ENCODE results near the gene MTMR10. TPM values are rescaled to one million over a fixed set of nuclear protein-coding genes. Genes with fewer than 3 reads are reported as not detected.
A peak's percentile ranks its signal among the peaks of the same experiment; 100 is the strongest.

Gene MTMR10
- total RNA-seq, 1 experiment from 2014 or later: 19.5 TPM

- no peaks in the 10 kb centered on the region for H3K27me3 ChIP-seq (ENCODE audit: control insufficient read depth, insufficient read depth, low read length)
- no peaks in the 10 kb centered on the region; the same call in 1 of the 2 replicates for H3K36me3 ChIP-seq (ENCODE audit: control insufficient read depth, insufficient read depth, low read length)
- DNase-seq (ENCODE audit: low read depth, low spot score) (no peak), ATAC-seq (no peak)
- H3K4me3 ChIP-seq (ENCODE audit: low read depth in 2 of 2, low read length in 2 of 2): peak overlapping the region; percentile 74 to 90; a peak in 3 of 4 replicates
- CTCF ChIA-PET: no interaction called here
- intact Hi-C loops (cut with micrococcal nuclease; ENCODE audit: unreplicated experiment) (loop anchor here (5.0 kb wide), 1 partner anchor 137 kb away; no protein-coding TSS in a partner anchor), in situ Hi-C loops (cut with HindIII; ENCODE audit: low pct_unique_long_range_greater_than_20kb, low sequenced_read_pairs) (no loop called here)
- TF ChIP-seq REST (IDR thresholded peaks at IDR 0.05; ENCODE audit: insufficient read depth in 1 of 2, low read depth in 2 of 2, low read length in 1 of 2) (no peak), CTCF (IDR thresholded peaks at IDR 0.05) (no peak; the same call in 1 of the 2 replicates), POLR2AphosphoS5 (IDR thresholded peaks at IDR 0.05; ENCODE audit: low read depth, low read length) (no peak), SIN3A (IDR thresholded peaks at IDR 0.05; ENCODE audit: borderline replicate concordance, insufficient read depth, low read depth, low read length) (no peak), TCF7L2 (IDR thresholded peaks at IDR 0.05; ENCODE audit: low read depth, low read length) (no peak)
- BruUV-seq (replicated peaks): TSS peak; percentile 82
- peak overlapping the region; percentile 6; the same call in 1 of the 2 replicates for H3K27ac ChIP-seq (ENCODE audit: low read length)
- H3K4me1 ChIP-seq (ENCODE audit: control insufficient read depth, insufficient read depth, low read length): peaks cover 11% of the 10 kb centered on the region; the same call in 1 of the 2 replicates
- no peaks in the 10 kb centered on the region for H3K9me3 ChIP-seq (ENCODE audit: control insufficient read depth, insufficient read depth, low read depth, low read length)
- POLR2A ChIA-PET: interaction anchor here (0.7 kb wide), 1 partner anchor 24 kb away, joined by 3 read pairs; no protein-coding TSS in a partner anchor
Observed at GRCh38 chr15:30990036-30990435, 1.4 kb downstream of the MTMR10 start.

GRCh38 chr15:30985081-30985531 lies 6.3 kb downstream of the MTMR10 start:
- no TSS peak for BruUV-seq (replicated peaks)
- in situ Hi-C loops (cut with HindIII; ENCODE audit: low pct_unique_long_range_greater_than_20kb, low sequenced_read_pairs): no loop called here

More at GRCh38 chr15:30985081-30985531, 6.3 kb downstream of the MTMR10 start:
- no peak for ATAC-seq
- no peak overlapping the region for H3K27ac ChIP-seq (ENCODE audit: low read length)
- no peak overlapping the region for H3K4me3 ChIP-seq (ENCODE audit: low read depth in 2 of 2, low read length in 2 of 2)
- intact Hi-C loops (cut with micrococcal nuclease; ENCODE audit: unreplicated experiment): no loop called here
- H3K9me3 ChIP-seq (ENCODE audit: control insufficient read depth, insufficient read depth, low read depth, low read length): no peaks in the 10 kb centered on the region
- no peak for TF ChIP-seq POLR2AphosphoS5 (IDR thresholded peaks at IDR 0.05; ENCODE audit: low read depth, low read length)
- no peak for TF ChIP-seq TCF7L2 (IDR thresholded peaks at IDR 0.05; ENCODE audit: low read depth, low read length)
- TF ChIP-seq SIN3A (IDR thresholded peaks at IDR 0.05; ENCODE audit: borderline replicate concordance, insufficient read depth, low read depth, low read length): no peak
- no peak for TF ChIP-seq REST (IDR thresholded peaks at IDR 0.05; ENCODE audit: insufficient read depth in 1 of 2, low read depth in 2 of 2, low read length in 1 of 2)
- TF ChIP-seq CTCF (IDR thresholded peaks at IDR 0.05): no peak
- ChIA-PET CTCF (interaction anchor here (0.8 kb wide), 1 partner anchor 145 kb away, joined by 3 read pairs; no protein-coding TSS in a partner anchor), POLR2A (interaction anchor here (0.6 kb wide), 1 partner anchor 9 kb away, joined by 5 read pairs; no protein-coding TSS in a partner anchor)
- no peak for DNase-seq (ENCODE audit: low read depth, low spot score)
- H3K36me3 ChIP-seq (ENCODE audit: control insufficient read depth, insufficient read depth, low read length): no peaks in the 10 kb centered on the region
- H3K27me3 ChIP-seq (ENCODE audit: control insufficient read depth, insufficient read depth, low read length): no peaks in the 10 kb centered on the region
- peaks cover 2% of the 10 kb centered on the region; the same call in 1 of the 2 replicates for H3K4me1 ChIP-seq (ENCODE audit: control insufficient read depth, insufficient read depth, low read length)

Measured in Panc1 (cell line).